Limb (tissue), 2 donors: ENCODE results near the gene KCNG2.
"Not testable (repeated sequence)": the region's sequence is repeated elsewhere in the genome, so short reads cannot be mapped to it uniquely, and the experiment has no call there.

ENCODE experiments used
- DNase-seq, 2 donors: peaks; one replicate each; pipeline ENCODE4 v3.0.0-alpha.2; 2016; ENCODE audit errors: extremely low spot score in 2 of 2

KCNG2 gene

DNA sequence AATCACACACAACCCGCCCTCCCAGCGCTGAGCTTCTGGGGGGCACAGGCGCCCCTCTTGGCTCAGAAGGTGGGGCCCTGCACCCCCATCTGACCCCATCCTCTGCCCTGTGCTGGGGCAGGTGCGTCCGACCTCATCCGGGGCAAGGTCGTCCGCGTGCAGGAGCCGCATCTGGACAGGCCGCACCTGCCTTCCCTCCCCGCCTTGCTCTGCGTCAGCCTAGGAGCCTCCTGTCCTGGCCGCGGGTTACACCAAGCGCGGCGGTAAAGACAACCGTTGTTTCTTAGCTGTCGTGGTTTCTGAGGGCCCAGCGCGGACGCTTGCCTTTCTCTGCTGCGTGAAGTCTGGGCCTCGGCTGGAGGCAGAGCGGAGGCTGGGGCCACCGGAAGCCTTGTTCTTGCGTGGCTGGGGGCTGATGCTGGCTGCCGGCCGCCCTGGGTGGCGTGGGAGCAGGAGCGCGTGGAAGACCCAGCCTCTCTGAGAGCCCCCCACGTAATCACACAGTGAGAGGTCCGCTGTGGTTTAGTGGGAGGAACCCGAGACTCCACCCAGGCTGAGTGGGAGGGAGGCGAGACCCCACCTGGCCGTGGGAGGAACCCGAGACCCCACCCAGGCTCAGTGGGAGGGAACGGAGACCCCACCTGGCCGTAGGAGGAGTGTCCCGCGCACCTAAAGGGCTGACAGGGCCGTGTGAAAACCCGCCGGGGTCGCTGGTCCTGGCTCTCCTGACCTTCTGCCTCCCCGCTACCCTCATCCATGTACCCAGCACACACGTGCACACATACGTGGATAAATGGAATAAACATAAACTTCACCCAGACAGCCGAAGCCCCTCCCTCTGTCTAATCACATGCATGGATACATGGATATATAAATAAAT, 51.8 kb downstream of the KCNG2 start:
- no peak for DNase-seq

DNA sequence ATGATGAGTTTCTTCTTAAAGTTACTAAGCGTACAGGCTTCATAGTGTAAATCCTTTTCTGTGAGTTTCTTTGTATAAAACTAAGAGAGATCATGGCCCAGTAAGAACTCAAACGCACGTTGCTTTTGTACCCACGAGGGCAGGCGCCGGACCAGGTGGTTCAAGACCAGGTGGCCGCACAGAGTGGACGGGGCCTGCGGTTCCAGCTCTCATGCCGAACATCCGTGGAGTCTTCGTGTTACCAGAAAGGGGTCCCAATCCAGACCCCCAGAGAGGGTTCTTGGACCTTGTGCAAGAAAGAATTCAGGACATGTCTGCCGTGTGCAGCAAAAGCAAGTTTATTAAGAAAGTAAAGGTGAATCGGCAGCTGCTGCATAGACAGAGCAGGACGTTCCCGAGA, 53.0 kb downstream of the KCNG2 start:
- no peak for DNase-seq

DNA sequence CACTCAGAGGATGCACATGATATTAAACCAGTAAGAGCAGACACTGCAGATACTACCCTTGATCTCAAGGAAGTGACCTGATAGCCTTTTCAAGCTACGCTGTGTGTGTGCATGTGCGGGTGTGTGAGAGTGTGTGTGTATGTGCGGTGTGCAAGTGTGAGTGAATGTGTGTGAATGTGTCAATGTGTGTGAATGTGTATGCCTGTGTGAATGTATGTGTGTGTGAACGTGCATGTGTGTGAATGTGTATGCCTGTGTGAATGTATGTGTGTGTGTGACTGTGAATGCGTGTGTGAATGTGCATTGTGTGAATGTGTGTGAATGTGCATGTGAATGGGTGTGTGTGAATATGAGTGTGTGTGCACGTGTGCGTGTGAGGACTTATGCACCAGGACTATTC, 53.8 kb downstream of the KCNG2 start:
- DNase-seq, result no peak

DNA sequence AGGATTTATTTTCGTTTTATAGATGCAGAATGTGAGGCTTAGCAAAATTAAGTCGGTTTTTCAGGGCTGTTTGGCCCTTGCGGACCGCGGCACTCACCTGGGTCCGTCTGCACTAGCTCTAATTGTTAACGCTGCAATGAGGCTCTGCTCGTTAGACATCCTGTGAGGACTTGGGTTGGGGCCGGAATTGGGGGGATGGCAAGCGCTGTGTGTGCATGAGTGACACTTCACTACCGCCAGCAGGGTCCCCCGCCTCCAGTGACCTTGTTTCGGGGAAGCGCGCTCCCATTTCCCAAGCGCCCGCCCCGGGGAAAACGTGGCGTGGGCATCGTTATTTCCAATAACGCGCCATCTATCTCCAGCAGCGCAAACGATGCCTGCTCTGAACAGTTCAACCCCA, 54.2 kb downstream of the KCNG2 start:
- DNase-seq, result no peak

DNA sequence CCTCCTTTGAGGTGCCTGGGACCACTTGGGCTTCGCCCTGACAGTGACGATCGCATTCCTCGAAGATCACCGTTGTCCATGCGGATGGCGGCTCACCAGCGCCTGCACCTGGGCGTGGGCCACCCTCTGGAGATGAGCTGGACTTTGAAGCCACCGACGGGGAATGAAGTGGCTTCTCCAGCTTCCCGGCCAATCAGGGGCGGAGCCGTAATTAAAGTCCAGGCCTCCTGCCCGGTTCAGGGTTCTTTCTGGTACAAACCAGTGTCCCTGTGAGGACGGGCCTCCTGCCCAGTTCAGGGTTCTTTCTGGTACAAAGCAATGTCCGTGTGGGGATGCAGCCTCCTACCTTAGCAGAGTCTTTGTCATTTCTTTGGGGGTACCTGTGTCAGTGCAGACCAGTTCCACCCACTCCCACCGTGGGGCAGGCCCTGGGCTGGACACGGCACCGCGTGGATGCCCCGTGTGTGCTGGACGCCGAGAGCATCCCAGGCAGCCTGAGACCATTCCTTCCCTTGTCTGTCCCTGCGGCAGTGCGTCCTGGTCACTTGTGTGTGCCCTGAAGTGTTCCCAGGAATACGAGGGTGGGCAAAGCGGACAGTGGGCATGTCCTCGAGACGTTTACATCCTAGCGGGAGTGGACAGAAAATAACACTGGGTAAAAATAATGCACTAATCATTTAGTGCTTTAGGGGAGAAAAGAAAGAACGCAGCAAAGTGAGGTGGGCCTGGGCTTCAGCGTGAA, 55.0 kb downstream of the KCNG2 start:
- DNase-seq, result no peak

DNA sequence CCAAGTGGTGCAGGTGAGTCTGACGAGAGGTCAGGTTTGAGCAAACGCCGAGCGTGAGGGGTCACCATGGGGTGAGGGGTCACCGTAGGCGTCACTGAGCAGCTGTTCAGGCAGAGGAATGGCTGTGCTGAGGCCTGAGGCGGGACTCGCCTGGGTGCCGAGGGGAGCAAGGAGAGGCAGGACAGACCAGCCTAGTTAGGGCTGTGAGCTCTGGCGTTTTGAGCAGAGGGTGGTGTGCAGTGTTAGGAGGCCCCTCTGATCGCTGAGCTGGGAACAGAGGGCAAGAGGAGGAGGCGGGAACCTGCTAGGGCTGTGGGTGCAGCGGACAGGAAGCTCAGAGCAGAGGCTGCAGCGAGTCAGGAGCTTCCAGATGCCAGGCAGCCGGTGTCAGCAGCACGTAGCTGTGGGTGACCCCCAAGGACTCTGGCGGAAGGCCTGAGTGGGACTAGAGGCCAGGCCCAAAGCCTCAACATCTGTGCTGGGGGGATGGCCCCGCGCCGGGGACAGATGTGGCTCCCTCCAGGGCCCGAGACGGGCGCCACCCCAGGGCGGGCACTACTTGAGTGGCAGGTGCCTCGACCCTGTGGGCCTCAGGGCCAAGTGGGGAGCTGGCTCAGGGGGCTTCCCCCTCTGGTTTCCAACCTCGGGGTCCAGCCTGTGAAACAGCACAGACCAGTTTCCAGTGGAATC, 55.7 kb downstream of the KCNG2 start:
- DNase-seq, result no peak

DNA sequence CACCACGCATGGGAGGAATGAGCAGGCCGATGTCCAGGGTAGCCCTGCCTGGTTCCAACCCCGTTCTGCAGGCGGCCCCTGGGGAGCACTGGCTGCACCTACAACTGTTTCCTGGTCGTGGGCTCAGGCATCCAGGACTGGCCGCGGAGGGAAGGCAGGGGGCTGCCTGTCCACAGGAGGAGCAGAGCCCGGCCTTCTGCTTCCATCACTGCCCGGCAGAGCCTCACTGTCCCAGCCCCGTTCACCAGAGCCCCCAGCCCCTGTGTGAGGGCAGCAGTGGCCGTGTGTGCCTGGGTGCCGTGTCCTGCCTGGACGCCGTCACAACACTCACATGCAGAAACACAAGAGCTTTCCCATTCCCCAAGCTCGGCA, 56.2 kb downstream of the KCNG2 start:
- no peak for DNase-seq

DNA sequence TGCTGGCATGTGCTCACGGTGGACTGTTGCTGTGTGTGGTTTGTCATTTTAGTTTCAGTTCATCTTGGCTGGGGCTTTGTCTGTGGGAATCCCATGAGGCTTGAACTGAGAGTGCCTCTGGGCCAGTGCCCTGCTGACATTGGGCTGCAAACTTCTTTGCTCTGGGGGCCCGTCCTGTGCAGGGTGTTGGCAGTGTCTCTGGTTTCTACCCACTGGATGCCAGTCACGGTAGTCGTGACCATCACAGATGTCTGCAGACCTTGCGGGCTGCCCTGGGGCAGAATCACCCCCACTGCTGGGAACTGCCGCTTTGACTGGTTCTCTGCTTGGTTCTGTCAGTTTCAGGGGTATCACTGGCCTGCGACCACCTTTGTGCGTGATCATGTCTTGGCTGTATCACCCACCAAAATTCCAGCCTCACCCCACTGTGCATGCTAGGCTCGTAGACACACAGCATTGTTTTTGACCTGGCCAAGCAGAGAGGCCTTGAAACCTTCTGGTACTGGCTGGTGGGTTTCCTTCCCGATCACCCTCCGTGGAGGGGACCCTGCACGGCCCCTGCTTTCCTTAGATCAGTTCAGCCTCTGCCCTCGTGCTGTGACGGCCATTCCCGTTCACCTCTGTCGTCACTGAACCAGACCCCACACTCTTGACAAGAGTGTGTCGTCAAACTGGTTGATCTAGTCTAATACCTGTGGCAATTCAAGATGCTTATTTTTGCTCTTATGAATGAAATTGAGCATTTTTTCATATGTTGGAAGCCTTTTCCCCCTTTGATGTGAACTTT, 57.6 kb downstream of the KCNG2 start:
- no peak for DNase-seq

DNA sequence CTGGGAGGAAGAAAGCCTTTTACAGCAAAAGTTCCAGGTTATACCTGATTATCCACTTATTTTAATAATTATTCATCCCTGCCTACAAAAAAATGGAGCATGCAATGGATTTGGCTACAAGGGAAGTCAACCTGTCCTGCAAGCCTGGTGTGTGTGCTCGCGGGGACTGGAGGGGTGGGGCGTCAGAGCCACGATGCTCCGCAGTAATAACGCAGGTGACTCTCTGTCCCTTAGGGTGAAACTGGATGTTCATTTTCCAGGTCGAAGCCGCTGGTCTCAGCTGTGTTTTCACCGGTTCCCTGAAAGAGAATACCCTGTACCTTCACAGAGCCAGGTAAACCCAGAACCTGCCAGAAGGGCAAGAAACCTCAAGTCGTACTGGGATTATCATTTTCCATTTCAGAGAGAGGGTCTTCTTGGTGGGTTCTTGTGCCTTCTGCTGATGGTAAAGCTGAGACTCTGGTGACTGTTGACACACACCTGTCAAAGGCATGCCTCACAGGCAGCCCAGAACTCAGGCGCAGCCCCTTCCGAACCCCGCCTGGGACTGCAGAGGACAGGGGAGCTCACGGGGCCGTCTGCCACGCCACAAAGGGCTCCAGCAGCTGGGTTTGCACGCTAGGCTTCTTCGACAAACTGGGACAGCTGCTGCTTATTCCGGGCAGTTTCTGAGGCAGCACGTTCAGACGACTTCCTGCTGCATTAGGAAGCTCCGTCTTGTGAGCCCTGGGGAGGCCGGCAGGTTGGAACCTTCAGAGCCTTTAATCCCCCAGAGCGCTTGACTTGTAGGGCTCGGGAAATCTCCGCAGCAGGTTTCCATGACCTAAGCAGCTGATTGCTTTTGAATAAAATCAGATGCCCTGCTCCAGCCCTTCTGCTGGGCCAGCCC, 58.6 kb downstream of the KCNG2 start:
- DNase-seq, result peak; percentile 66 to 86

DNA sequence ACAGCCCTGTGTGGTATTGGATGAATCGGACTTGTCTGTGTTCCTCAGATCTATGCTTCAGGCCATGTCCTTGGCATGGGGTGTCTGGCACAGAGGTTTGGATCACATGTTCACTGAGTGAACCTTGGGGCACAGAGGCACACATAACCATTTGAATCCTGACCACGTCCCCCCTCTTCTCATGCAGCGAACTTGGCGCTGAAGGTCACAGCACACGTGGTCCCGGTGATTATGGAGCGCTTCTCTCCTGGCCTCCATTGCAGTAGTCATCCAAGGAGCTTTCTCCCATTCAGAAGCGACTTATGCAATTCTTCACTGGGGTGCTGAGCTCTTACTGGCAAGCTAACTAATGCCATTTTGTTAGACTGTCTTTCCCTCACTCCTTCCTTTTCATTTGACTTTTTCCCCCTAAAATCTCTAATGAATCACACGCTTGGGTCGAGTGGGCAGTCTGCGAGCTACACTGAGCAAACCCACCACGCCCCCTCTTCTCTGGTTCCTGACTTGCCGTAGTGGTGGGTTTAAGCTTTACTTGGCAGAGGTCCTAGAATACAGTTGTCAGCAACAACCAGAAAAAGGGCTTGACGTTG, 59.4 kb downstream of the KCNG2 start:
- peak in 1 of 2 donors; percentile 91 for DNase-seq

DNA sequence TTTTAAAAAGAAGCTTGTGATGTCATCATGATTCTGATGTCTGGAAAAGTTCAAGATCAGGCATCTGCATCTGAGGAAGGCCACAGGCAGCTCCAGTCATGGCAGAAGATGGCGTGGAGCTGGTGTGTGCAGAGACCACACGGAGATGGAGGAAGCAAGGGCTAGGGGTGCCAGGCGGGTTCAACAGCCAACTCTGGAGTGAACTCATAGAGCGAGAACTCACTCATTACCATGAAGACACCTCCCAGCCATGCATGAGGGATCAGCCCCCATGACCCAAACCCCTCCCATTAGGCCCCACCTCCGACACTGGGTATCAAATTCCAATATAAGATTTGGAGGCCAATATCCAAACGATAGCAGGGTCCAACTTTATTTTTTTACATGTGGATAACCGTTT, 61.6 kb downstream of the KCNG2 start:
- no peak for DNase-seq

DNA sequence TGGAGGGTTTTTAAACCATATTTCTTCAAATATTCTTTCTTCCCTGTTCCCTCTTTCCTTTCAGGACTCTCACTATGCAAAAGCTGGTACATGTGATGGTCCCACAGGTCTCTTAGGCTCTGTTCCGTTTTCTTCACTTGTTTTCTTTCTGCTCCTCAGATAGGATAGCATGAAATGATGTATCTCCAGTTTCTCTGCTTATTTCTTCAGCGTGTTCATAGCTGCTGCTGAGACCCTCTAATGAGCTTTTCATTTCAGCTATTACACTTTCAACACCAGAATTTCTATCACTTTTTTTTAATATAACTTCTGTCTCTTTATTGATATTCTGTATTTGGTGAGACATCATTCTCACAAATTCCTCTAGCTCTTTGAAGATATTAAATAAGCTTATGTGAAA, 63.9 kb downstream of the KCNG2 start:
- no peak for DNase-seq

DNA sequence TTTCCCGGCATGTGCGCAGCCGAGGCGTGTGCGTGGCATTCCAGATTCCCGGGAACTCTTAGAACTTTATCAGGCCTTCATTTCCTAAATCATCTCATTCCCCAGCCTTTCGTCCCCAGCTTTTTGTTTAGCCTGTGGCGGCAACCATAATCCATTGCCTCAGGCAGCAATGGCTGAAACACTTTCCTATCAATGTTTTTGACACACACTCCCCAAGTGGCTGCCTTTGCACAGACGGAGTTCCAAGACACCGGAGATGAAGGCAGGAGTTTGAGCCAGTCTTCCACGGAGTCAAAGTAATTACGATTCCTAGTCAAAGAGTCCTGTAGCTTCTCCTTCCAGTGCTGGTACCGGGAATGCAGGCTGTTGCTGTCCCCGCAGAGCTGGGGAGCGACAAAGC, 64.8 kb downstream of the KCNG2 start:
- no peak for DNase-seq

DNA sequence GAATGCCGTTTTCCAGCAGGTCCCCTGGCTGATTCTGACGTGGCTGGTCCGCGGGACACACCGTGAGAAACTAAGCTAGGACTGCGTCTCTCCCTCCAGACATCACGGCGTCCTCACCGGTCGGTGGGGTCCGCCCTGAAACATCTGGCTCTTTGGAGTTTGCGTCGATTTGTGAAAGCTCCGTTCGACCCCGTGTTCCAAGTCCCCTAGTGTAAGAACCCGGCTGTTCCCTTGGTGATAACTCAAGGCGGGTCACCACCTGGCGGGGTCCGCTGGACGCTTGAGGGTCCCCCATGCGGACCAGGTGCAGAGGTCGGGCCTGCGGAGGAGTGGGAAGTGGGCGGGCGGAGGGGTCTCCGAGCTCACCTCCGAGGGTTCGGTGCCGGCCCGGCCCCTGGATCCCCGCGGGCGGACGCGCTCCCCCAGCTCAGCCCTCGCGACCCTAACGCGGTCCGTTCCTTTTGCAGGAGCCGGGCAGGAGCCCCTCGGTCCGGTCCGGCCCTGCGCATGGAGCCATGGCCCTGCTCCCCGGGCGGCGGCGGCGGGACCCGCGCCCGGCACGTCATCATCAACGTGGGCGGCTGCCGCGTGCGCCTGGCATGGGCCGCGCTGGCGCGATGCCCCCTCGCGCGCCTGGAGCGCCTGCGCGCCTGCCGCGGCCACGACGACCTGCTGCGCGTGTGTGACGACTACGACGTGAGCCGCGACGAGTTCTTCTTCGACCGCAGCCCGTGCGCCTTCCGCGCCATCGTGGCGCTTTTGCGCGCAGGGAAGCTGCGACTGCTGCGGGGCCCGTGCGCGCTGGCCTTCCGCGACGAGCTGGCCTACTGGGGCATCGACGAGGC, 65.6 kb downstream of the KCNG2 start:
- DNase-seq, result peak in 1 of 2 donors; percentile 26

DNA sequence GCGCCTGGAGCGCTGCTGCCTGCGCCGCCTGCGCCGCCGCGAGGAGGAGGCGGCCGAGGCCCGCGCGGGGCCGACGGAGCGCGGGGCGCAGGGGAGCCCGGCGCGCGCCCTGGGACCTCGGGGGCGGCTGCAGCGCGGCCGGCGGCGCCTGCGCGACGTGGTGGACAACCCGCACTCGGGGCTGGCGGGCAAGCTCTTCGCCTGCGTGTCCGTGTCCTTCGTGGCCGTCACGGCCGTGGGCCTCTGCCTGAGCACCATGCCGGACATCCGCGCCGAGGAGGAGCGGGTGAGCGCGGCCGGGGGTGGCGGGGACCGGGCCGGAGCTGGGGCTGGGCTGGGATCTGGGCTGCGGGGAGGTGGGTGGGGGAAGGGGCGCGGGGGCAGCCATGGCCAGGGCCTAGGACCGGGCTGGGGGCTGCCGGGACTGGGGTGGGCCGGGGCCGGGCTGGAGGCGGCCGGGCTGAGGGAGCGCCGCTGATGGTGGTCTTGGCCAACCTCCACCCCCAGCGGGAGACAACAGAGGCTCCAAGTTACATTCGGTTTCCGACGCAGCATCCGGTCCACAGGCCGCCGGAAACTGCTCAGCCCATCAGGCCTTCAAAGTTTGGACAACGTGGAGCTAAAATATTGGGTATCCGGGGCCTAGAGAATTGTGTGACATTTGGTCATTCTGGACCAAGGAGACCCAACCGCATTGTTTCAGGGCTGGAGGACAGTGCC, 66.4 kb downstream of the KCNG2 start:
- no peak for DNase-seq

DNA sequence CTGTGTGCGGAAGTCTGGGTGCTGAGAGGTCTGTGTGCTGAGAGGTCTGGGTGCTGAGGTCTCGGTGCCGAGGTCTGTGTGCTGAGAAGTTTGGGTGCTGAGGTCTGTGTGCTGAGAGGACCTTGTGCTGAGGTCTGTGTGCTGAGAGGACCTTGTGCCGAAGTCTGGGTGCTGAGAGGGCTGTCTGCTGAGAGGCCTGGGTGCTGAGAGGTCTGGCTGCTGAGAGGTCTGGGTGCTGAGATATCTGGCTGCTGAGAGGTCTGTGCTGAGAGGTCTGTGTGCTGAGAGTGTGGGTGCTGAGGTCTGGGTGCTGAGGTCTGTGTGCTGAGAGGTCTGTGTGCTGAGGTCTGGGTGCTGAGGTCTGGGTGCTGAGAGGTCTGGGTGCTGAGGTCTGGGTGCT, 67.2 kb downstream of the KCNG2 start:
- not testable (repeated sequence) for DNase-seq

DNA sequence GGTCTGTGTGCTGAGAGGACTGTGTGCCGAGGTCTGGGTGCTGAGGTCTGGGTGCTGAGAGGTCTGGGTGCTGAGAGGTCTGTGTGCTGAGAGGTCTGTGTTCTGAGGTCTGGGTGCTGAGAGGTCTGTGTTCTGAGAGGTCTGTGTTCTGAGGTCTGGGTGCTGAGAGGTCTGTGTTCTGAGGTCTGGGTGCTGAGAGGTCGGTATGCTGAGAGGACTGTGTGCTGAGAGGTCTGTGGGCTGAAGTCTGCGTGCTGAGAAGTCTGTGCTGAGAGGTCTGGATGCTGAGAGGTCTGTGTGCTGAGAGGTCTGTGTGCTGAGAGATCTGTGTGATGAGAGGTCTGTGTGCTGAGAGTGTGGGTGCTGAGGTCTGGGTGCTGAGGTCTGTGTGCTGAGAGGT, 68.2 kb downstream of the KCNG2 start:
- not testable (repeated sequence) for DNase-seq

DNA sequence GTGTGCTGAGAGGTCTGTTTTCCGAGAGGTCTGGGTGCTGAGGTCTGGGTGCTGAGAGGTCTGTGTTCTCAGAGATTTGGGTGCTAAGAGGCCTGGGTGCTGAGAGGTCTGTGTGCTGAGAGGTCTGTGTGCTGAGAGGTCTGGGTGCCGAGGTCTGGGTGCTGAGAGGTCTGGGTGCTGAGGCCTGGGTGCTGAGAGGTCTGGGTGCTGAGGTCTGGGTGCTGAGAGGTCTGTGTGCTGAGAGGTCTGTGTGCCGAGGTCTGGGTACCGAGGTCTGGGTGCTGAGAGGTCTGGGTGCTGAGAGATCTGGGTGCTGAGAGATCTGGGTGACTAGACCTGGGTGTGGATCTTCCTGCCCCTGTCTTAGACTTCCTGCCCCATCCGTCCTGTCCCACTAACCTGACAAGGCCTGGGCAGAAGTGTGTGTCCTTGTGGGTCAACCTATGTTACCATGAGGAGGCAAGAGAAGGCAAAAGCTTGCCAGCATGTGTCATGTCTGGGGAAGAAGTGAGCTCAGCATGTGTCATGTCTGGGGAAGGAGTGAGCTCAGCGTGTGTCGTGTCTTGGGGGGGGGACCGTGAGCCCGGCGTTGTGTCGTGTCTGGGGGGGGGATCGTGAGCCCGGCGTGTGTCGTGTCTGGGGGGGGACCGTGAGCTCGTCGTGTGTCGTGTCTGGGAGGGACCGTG, 69.3 kb downstream of the KCNG2 start:
- DNase-seq, result no peak
